Stimulated activated CD8-positive, alpha-beta memory T cell treated with anti-CD3 and anti-CD28 coated beads, Interleukin-12 subunit alpha, Interleukin-12 subunit beta, amount 100 ng/mL, for 24 hours (primary cell): ENCODE measurements around the gene EPHA2.

Source experiments
- DNase-seq: peaks from one replicate; pipeline ENCODE4 v3.0.0-alpha.2; 2020; ENCODE audit errors: extremely low read depth

The EPHA2 gene

GRCh38 chr1:16134906-16135305, 21.0 kb downstream of the EPHA2 start:
- DNase-seq = no peak

GRCh38 chr1:16134066-16134801, 21.6 kb downstream of the EPHA2 start:
- DNase-seq = no peak

- no peak for DNase-seq
These were observed 22.6 kb downstream of the EPHA2 start for GRCh38 chr1:16133007-16133961.

- no peak for DNase-seq
These were observed 23.5 kb downstream of the EPHA2 start for GRCh38 chr1:16132325-16132785.

- DNase-seq = no peak
These were observed 24.1 kb downstream of the EPHA2 start for GRCh38 chr1:16131636-16132324.

GRCh38 chr1:16130827-16131226, 25.0 kb downstream of the EPHA2 start:
- no peak for DNase-seq

GRCh38 chr1:16129921-16130543, 25.8 kb downstream of the EPHA2 start:
- DNase-seq = no peak

GRCh38 chr1:16129316-16129715, 26.6 kb downstream of the EPHA2 start:
- no peak for DNase-seq

GRCh38 chr1:16128338-16128741, 27.5 kb downstream of the EPHA2 start:
- no peak for DNase-seq

- no peak for DNase-seq
These were observed 28.1 kb downstream of the EPHA2 start for GRCh38 chr1:16127676-16128337.

GRCh38 chr1:16126743-16127515, 28.9 kb downstream of the EPHA2 start:
- DNase-seq = no peak

GRCh38 chr1:16126160-16126559, 29.7 kb downstream of the EPHA2 start:
- no peak for DNase-seq

GRCh38 chr1:16125483-16125882, 30.4 kb downstream of the EPHA2 start:
- DNase-seq = no peak

- DNase-seq = no peak
These were observed 30.8 kb downstream of the EPHA2 start for GRCh38 chr1:16125088-16125470.

GRCh38 chr1:16124377-16125087, 31.3 kb downstream of the EPHA2 start:
- DNase-seq = no peak

GRCh38 chr1:16122916-16123315, 33.0 kb downstream of the EPHA2 start:
- DNase-seq = no peak

GRCh38 chr1:16122350-16122881, 33.5 kb downstream of the EPHA2 start:
- DNase-seq = no peak

- DNase-seq = no peak
These were observed 34.9 kb downstream of the EPHA2 start for GRCh38 chr1:16120940-16121410.

GRCh38 chr1:16120407-16120806, 35.5 kb downstream of the EPHA2 start:
- DNase-seq = no peak
